Endothelial cell of umbilical vein (primary cell): Measurements from ENCODE around the gene NR5A1. TPM values are rescaled to one million over a fixed set of nuclear protein-coding genes. Genes with fewer than 3 reads are reported as not detected.

Experiments used
- BruUV-seq: library from RNA; stranded (reverse); fragments of 400-500 nt; replicated peaks from 2 replicates; lab custom pipeline; 2021; lab: Mats Ljungman, UMichigan
- CTCF ChIA-PET: fragments of 300-600, 350-600 bp; sonication (Branson Sonifier 250); formaldehyde crosslinking; loops from one replicate; lab custom pipeline; 2021; ENCODE audit warnings: antibody characterized with exemption, inconsistent platforms; lab: Charles Lee
- POLR2A ChIA-PET: fragments of 300-600, 350-600 bp; sonication (Branson Sonifier 250); formaldehyde crosslinking; loops from one replicate; lab custom pipeline; 2021; ENCODE audit warnings: antibody characterized with exemption, inconsistent platforms; lab: Charles Lee
- DNase-seq: peaks from one replicate; pipeline ENCODE4 v3.0.0-alpha.2; 2011; ENCODE audit warnings: low read depth, low spot score
- FAIRE-seq: peaks from 2 replicates; lab custom pipeline; 2011; peaks lifted over from hg19 to GRCh38; lab: Jason Lieb, UNC
- H2AFZ ChIP-seq: 2 replicates; pipeline ENCODE4 v1.6.0; 2012; ENCODE audit warnings: low read depth, low read length, control low read depth, inconsistent platforms
- H3K27ac ChIP-seq: 2 replicates; pipeline ENCODE4 v1.5.1; 2011; ENCODE audit warnings: low read depth, mild to moderate bottlenecking, control low read depth, low read length, moderate library complexity; ENCODE audit not compliant: insufficient read depth
- H3K27me3 ChIP-seq, 2 experiments: 2 replicates each; pipeline versions ENCODE4 v1.6.0 to v1.6.1; 2011; ENCODE audit warnings: low read length in 2 of 2, mixed read lengths in 1 of 2; ENCODE audit not compliant: control insufficient read depth in 2 of 2, insufficient read depth in 2 of 2
- H3K36me3 ChIP-seq, 2 experiments: 2 replicates in 1 of 2; 3 replicates in 1 of 2; pipeline ENCODE4 v1.5.1; 2011; ENCODE audit warnings: low read length in 2 of 2, mild to moderate bottlenecking in 1 of 2, moderate library complexity in 1 of 2; ENCODE audit not compliant: control insufficient read depth in 2 of 2, insufficient read depth in 2 of 2; ENCODE audit errors: extremely low read depth in 1 of 2
- H3K4me1 ChIP-seq: 3 replicates; pipeline ENCODE4 v1.5.1; 2011; ENCODE audit warnings: mild to moderate bottlenecking, low read length; ENCODE audit not compliant: control insufficient read depth, insufficient read depth; ENCODE audit errors: extremely low read depth
- H3K4me2 ChIP-seq: 2 replicates; pipeline ENCODE4 v1.6.1; 2011; ENCODE audit warnings: low read length, control low read depth, mixed read lengths; ENCODE audit not compliant: insufficient read depth
- H3K4me3 ChIP-seq, 3 experiments: fragments of 200-600 bp in 1 of 3; sonication (generic), shearing (Covaris generic) in 1 of 3; replicated peaks in 1 of 3; 2 replicates each; pipeline ENCODE4 v1.5.1; 2011 to 2016; ENCODE audit warnings: control low read depth in 3 of 3, low read length in 3 of 3, mild to moderate bottlenecking in 2 of 3, inconsistent platforms in 1 of 3, low read depth in 1 of 3, moderate library complexity in 1 of 3; ENCODE audit not compliant: insufficient read depth in 1 of 3
- H3K79me2 ChIP-seq: 2 replicates; pipeline ENCODE4 v1.6.0; 2012; ENCODE audit warnings: low read length, inconsistent platforms; ENCODE audit not compliant: control insufficient read depth, insufficient read depth
- H3K9ac ChIP-seq: replicated peaks from 2 replicates; pipeline ENCODE3; 2011; ENCODE audit warnings: low read length, control low read depth; ENCODE audit not compliant: insufficient read depth; ENCODE audit errors: extremely low read depth
- H3K9me1 ChIP-seq: replicated peaks from 3 replicates; pipeline ENCODE4 v1.6.0; 2011; ENCODE audit warnings: mild to moderate bottlenecking, low read length; ENCODE audit not compliant: control insufficient read depth, insufficient read depth; ENCODE audit errors: extremely low read depth
- H3K9me3 ChIP-seq: replicated peaks from 2 replicates; pipeline ENCODE4 v1.5.1; 2012; ENCODE audit warnings: low read length, inconsistent platforms; ENCODE audit not compliant: control insufficient read depth, insufficient read depth
- H4K20me1 ChIP-seq: replicated peaks from 2 replicates; pipeline ENCODE3; 2011; ENCODE audit warnings: mild to moderate bottlenecking, low read length; ENCODE audit not compliant: control insufficient read depth, insufficient read depth; ENCODE audit errors: extremely low read depth
- CTCF ChIP-seq, 2 donors: IDR thresholded peaks; 1 replicate in 1 of 2; 2 replicates in 1 of 2; pipeline ENCODE4 v1.5.1; 2011; ENCODE audit warnings: low read length in 2 of 2, mild to moderate bottlenecking in 2 of 2, moderate library complexity in 2 of 2, control low read depth in 1 of 2, inconsistent platforms in 1 of 2, low read depth in 1 of 2; ENCODE audit not compliant: insufficient read depth in 1 of 2; ENCODE audit errors: extremely low read depth in 1 of 2
- EZH2 ChIP-seq: IDR thresholded peaks from 2 replicates; pipeline ENCODE4 v1.6.1; 2012; ENCODE audit warnings: borderline replicate concordance, low read depth, mild to moderate bottlenecking, moderate library complexity, low read length, inconsistent platforms; ENCODE audit not compliant: severe bottlenecking
- FOS ChIP-seq: IDR thresholded peaks from 2 replicates; pipeline ENCODE4 v1.6.1; 2011; ENCODE audit warnings: mild to moderate bottlenecking, low read length, moderate library complexity, borderline replicate concordance; ENCODE audit not compliant: insufficient read depth
- GATA2 ChIP-seq: IDR thresholded peaks from 2 replicates; pipeline ENCODE4 v1.7.0; 2011; ENCODE audit warnings: low read depth, mild to moderate bottlenecking, moderate library complexity, mixed read lengths, low read length; ENCODE audit not compliant: insufficient read length, insufficient read depth
- JUN ChIP-seq: IDR thresholded peaks from 2 replicates; pipeline ENCODE4 v1.6.1; 2011; ENCODE audit warnings: borderline replicate concordance, low read depth; ENCODE audit not compliant: insufficient read length, insufficient read depth
- MAX ChIP-seq: IDR thresholded peaks from 2 replicates; pipeline ENCODE4 v1.6.1; 2011; ENCODE audit not compliant: insufficient read depth, insufficient read length
- MYC ChIP-seq: IDR thresholded peaks from one replicate; pipeline ENCODE4 v1.6.1; 2011; ENCODE audit warnings: mild to moderate bottlenecking, low read depth, low read length
- POLR2A ChIP-seq: IDR thresholded peaks from 2 replicates; pipeline ENCODE4 v1.6.1; 2012; ENCODE audit warnings: low read depth, mild to moderate bottlenecking, control low read depth, low read length
- POLR2AphosphoS5 ChIP-seq: IDR thresholded peaks from 2 replicates; pipeline ENCODE4 v1.6.1; 2012; ENCODE audit warnings: low read depth, mild to moderate bottlenecking, control low read depth, low read length, moderate library complexity; ENCODE audit not compliant: insufficient read depth
- dilution Hi-C: fragments of 300-500 bp; cut with MboI; formaldehyde crosslinking; loops from one replicate; pipeline ENCODE4 v1.15.0; 2019; ENCODE audit warnings: low sequenced_read_pairs; ENCODE audit not compliant: extremely low pct_ligation_motif_present
- intact Hi-C: fragments of 100-400 bp; cut with micrococcal nuclease; formaldehyde crosslinking; loops from one replicate; pipeline ENCODE4 v1.10.0; 2022
- polyA plus RNA-seq, 4 experiments: library from polyadenylated mRNA; depleted of rRNA in 3 of 4; stranded (reverse) in 3 of 4; unstranded in 1 of 4; fragments of >200 nt; gene quantifications; 2 replicates each; pipeline versions ENCODE4 v1.2.1 to v1.2.3, GENCODE V29; 2011 to 2012; ENCODE audit warnings: missing spikeins in 1 of 4
- total RNA-seq: library from RNA; stranded (reverse); gene quantifications from 2 replicates; pipeline ENCODE4 v1.2.3, GENCODE V29; 2021

NR5A1 gene
- total and polyA plus RNA-seq, 2 donors (not counting 3 experiments of a cell fraction or from before 2014, with no cell fraction given): not detected

- H3K4me1 ChIP-seq: no peaks in the 10 kb centered on the region
- H3K27ac ChIP-seq: no peak overlapping the region
- intact Hi-C loops: no loop called here
- FAIRE-seq (no peak), DNase-seq (no peak)
- dilution Hi-C loops: no loop called here
- no peaks in the 10 kb centered on the region for H4K20me1 ChIP-seq
- H3K9me3 ChIP-seq: no peaks in the 10 kb centered on the region
- H3K4me3 ChIP-seq: no peak overlapping the region
- POLR2A ChIA-PET: no interaction called here
- no peaks in the 10 kb centered on the region for H3K79me2 ChIP-seq
- H3K36me3 ChIP-seq: no peaks in the 10 kb centered on the region
- H3K9me1 ChIP-seq: no peaks in the 10 kb centered on the region
- BruUV-seq: no TSS peak
- CTCF ChIA-PET: interaction anchor here (1.1 to 2.4 kb wide), 2 partner anchors 10 to 46 kb away, joined by 3 to 8 read pairs; no protein-coding TSS in a partner anchor
- H2AFZ ChIP-seq: no peak overlapping the region
- peaks cover 24 to 30% of the 10 kb centered on the region in 2 experiments for H3K27me3 ChIP-seq
- H3K4me2 ChIP-seq: no peak overlapping the region
- no peak overlapping the region for H3K9ac ChIP-seq
- TF ChIP-seq EZH2 (no peak), CTCF (IDR thresholded peaks at IDR 0.05; ENCODE audit: extremely low read depth in 1 of 2, insufficient read depth in 1 of 2, low read depth in 1 of 2, low read length in 2 of 2) (no peak), GATA2 (no peak), POLR2A (no peak)
Observed at GRCh38 chr9:124489222-124489621, 18.0 kb downstream of the NR5A1 start.

GRCh38 chr9:124488641-124489210 is 18.5 kb downstream of the NR5A1 start:
- H3K9ac ChIP-seq: no peak overlapping the region
- FAIRE-seq (no peak), DNase-seq (no peak)
- intact Hi-C loops (no loop called here), dilution Hi-C loops (no loop called here)
- H3K79me2 ChIP-seq: no peaks in the 10 kb centered on the region
- H3K9me3 ChIP-seq: no peaks in the 10 kb centered on the region
- TF ChIP-seq POLR2AphosphoS5 (no peak), FOS (no peak), MYC (no peak), MAX (no peak), POLR2A (no peak), CTCF (IDR thresholded peaks at IDR 0.05; ENCODE audit: extremely low read depth in 1 of 2, insufficient read depth in 1 of 2, low read depth in 1 of 2, low read length in 2 of 2) (no peak), JUN (no peak), GATA2 (no peak), EZH2 (no peak)
- no peaks in the 10 kb centered on the region for H3K36me3 ChIP-seq
- no peak overlapping the region for H3K4me2 ChIP-seq
- no peak overlapping the region for H3K4me3 ChIP-seq
- no peak overlapping the region for H2AFZ ChIP-seq
- POLR2A ChIA-PET: no interaction called here
- no peaks in the 10 kb centered on the region for H3K4me1 ChIP-seq
- peaks cover 24 to 30% of the 10 kb centered on the region in 2 experiments for H3K27me3 ChIP-seq
- H3K27ac ChIP-seq: no peak overlapping the region
- no TSS peak for BruUV-seq
- CTCF ChIA-PET: interaction anchor here (1.1 to 2.4 kb wide), 2 partner anchors 10 to 47 kb away, joined by 3 to 8 read pairs; no protein-coding TSS in a partner anchor
- no peaks in the 10 kb centered on the region for H3K9me1 ChIP-seq
- no peaks in the 10 kb centered on the region for H4K20me1 ChIP-seq
